NCI-H2107 treated with DMSO at 0.1 percent for 48 hours (cell line): ENCODE data around the gene MTNR1A.
"Not testable (repeated sequence)": the region's sequence is repeated elsewhere in the genome, so short reads cannot be mapped to it uniquely, and the experiment has no call there.

Experiments used
- DNase-seq: peaks from one replicate; lab custom pipeline; 2025; ENCODE audit not compliant: unreplicated experiment; lab: John Stamatoyannopoulos, UW

MTNR1A gene

GRCh38 chr4:186563761-186564160, 8.4 kb upstream of the MTNR1A start:
- DNase-seq, result no peak

GRCh38 chr4:186561748-186562147, 6.4 kb upstream of the MTNR1A start:
- DNase-seq, result no peak

GRCh38 chr4:186560647-186561046, 5.3 kb upstream of the MTNR1A start:
- no peak for DNase-seq

GRCh38 chr4:186557486-186557885, 2.1 kb upstream of the MTNR1A start:
- peak; percentile 21 for DNase-seq

GRCh38 chr4:186557061-186557460, 1.7 kb upstream of the MTNR1A start:
- DNase-seq, result no peak

GRCh38 chr4:186554539-186554913, 841 bp downstream of the MTNR1A start:
- peak; percentile 24 for DNase-seq

GRCh38 chr4:186553717-186554116, 1.6 kb downstream of the MTNR1A start:
- DNase-seq, result no peak

GRCh38 chr4:186551849-186552248, 3.5 kb downstream of the MTNR1A start:
- DNase-seq, result no peak

GRCh38 chr4:186545436-186545835, 9.9 kb downstream of the MTNR1A start:
- no peak for DNase-seq

GRCh38 chr4:186543206-186543605, 12.2 kb downstream of the MTNR1A start:
- no peak for DNase-seq

- DNase-seq, result no peak
Measured at GRCh38 chr4:186541801-186542200, 13.6 kb downstream of the MTNR1A start.

- DNase-seq, result no peak
Measured at GRCh38 chr4:186537843-186538521, 17.4 kb downstream of the MTNR1A start.

GRCh38 chr4:186536285-186536684, 19.1 kb downstream of the MTNR1A start:
- DNase-seq, result no peak

GRCh38 chr4:186534056-186534455, 21.3 kb downstream of the MTNR1A start:
- DNase-seq, result no peak

- not testable (repeated sequence) for DNase-seq
Measured at GRCh38 chr4:186523927-186524326, 31.4 kb downstream of the MTNR1A start.

- DNase-seq, result no peak
Measured at GRCh38 chr4:186516287-186516686, 39.1 kb downstream of the MTNR1A start.

GRCh38 chr4:186514271-186514950, 41.0 kb downstream of the MTNR1A start:
- DNase-seq, result no peak

- DNase-seq, result not testable (repeated sequence)
Measured at GRCh38 chr4:186504771-186505170, 50.6 kb downstream of the MTNR1A start.

- no peak for DNase-seq
Measured at GRCh38 chr4:186502231-186502630, 53.1 kb downstream of the MTNR1A start.

- DNase-seq, result no peak
Measured at GRCh38 chr4:186501554-186501953, 53.8 kb downstream of the MTNR1A start.

- no peak for DNase-seq
Measured at GRCh38 chr4:186500721-186501304, 54.6 kb downstream of the MTNR1A start.

- DNase-seq, result no peak
Measured at GRCh38 chr4:186499467-186499866, 55.9 kb downstream of the MTNR1A start.
